Germinal center (tissue), 1 donor: ENCODE data around the gene AK9.
"Not testable (repeated sequence)": the region's sequence is repeated elsewhere in the genome, so short reads cannot be mapped to it uniquely, and the experiment has no call there.

Experiments used
- DNase-seq: peaks from one replicate; pipeline ENCODE4 v3.0.0; 2012; ENCODE audit warnings: mixed read lengths, low spot score

AK9 gene

GRCh38 chr6:109623288-109623687 is 67.7 kb downstream of the AK9 start:
- no peak for DNase-seq

GRCh38 chr6:109612268-109612667 is 78.7 kb downstream of the AK9 start:
- DNase-seq = no peak

GRCh38 chr6:109611502-109611901 is 79.5 kb downstream of the AK9 start:
- DNase-seq = no peak

GRCh38 chr6:109610590-109610989 is 80.4 kb downstream of the AK9 start:
- DNase-seq = no peak

- no peak for DNase-seq
These were observed 81.3 kb downstream of the AK9 start for GRCh38 chr6:109609737-109610136.

- no peak for DNase-seq
These were observed 84.6 kb downstream of the AK9 start for GRCh38 chr6:109606359-109606758.

- DNase-seq = peak; percentile 11
These were observed 95.0 kb downstream of the AK9 start for GRCh38 chr6:109595998-109596397.

- no peak for DNase-seq
These were observed 110.5 kb downstream of the AK9 start for GRCh38 chr6:109580519-109580918.

- DNase-seq = no peak
These were observed 111.6 kb downstream of the AK9 start for GRCh38 chr6:109579361-109579760.

- DNase-seq = not testable (repeated sequence)
These were observed 121.1 kb downstream of the AK9 start for GRCh38 chr6:109569901-109570300.

GRCh38 chr6:109561844-109562243 is 129.2 kb downstream of the AK9 start:
- DNase-seq = no peak

GRCh38 chr6:109531446-109531845 is 159.6 kb downstream of the AK9 start:
- DNase-seq = no peak

- DNase-seq = no peak
These were observed 163.0 kb downstream of the AK9 start for GRCh38 chr6:109527989-109528388.

- peak; percentile 32 for DNase-seq
These were observed 163.9 kb downstream of the AK9 start for GRCh38 chr6:109526905-109527628.

GRCh38 chr6:109524129-109524528 is 166.9 kb downstream of the AK9 start:
- no peak for DNase-seq

GRCh38 chr6:109523478-109523877 is 167.5 kb downstream of the AK9 start:
- no peak for DNase-seq

- DNase-seq = no peak
These were observed 169.9 kb downstream of the AK9 start for GRCh38 chr6:109521080-109521479.

- not testable (repeated sequence) for DNase-seq
These were observed 171.4 kb downstream of the AK9 start for GRCh38 chr6:109519647-109520046.

GRCh38 chr6:109516929-109517328 is 174.1 kb downstream of the AK9 start:
- DNase-seq = no peak

- DNase-seq = no peak
These were observed 175.1 kb downstream of the AK9 start for GRCh38 chr6:109515781-109516409.

GRCh38 chr6:109514946-109515345 is 176.1 kb downstream of the AK9 start:
- no peak for DNase-seq

GRCh38 chr6:109513571-109514071 is 177.4 kb downstream of the AK9 start:
- no peak for DNase-seq

- DNase-seq = no peak
These were observed 178.7 kb downstream of the AK9 start for GRCh38 chr6:109512271-109512817.
